NCI-H146 (cell line): ENCODE measurements around the gene EFCAB3.
"Not testable (repeated sequence)": the region's sequence is repeated elsewhere in the genome, so short reads cannot be mapped to it uniquely, and the experiment has no call there.

Experiments
- DNase-seq: peaks from one replicate; lab custom pipeline; 2025; lab: John Stamatoyannopoulos, UW

EFCAB3 gene

GRCh38 chr17:62380253-62380652 lies at the start of gene EFCAB3:
EFCAB3 (plus strand) TSS chr17:62380553; CDS start chr17:62382980, 2,427 bp downstream.
- no peak for DNase-seq

DNA sequence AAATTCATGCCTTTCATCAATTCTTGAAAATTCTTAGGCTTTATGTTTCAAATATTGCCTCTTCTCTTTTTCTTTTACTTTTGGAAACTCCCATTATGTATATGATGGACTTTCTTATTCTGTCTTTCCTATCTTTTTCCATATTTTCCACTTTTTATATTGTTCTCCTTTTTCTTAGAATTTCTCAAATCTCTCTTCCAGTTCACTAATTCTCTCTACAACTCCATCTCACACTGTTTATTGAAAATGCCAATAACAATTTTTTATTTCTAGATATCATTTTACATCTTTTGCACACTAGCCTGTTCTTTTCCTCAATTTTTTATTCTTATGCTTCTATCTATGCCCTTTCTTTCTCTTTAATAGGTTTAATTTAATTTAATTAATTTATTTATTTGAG lies 43.8 kb upstream of the EFCAB3 start:
- DNase-seq, result no peak

GRCh38 chr17:62343764-62344270 lies 36.5 kb upstream of the EFCAB3 start:
- no peak for DNase-seq

- DNase-seq, result no peak
These were observed 29.2 kb upstream of the EFCAB3 start for GRCh38 chr17:62351176-62351575.

GRCh38 chr17:62366191-62366590 lies 14.2 kb upstream of the EFCAB3 start:
- DNase-seq, result no peak

DNA sequence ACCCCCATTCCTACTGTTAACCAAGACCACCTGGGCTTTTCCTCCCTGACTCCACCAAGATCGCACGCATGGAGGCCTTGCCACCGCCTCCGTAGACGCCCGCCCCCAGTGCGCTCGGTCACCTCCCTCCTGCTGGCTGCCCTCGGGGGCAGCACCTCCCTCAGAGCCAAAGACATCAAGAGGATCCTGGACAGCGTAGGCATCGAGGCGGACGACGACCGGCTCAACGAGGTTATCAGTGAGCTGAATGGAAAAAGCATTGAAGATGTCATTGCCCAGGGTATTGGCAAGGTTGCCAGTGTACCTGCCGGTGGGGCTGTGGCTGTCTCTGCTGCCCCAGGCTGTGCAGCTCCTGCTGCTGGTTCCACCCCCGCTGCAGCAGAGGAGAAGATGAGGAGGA lies 1.2 kb downstream of the EFCAB3 start:
- no peak for DNase-seq

- no peak for DNase-seq
These were observed 8.5 kb downstream of the EFCAB3 start for GRCh38 chr17:62388856-62389255.

DNA sequence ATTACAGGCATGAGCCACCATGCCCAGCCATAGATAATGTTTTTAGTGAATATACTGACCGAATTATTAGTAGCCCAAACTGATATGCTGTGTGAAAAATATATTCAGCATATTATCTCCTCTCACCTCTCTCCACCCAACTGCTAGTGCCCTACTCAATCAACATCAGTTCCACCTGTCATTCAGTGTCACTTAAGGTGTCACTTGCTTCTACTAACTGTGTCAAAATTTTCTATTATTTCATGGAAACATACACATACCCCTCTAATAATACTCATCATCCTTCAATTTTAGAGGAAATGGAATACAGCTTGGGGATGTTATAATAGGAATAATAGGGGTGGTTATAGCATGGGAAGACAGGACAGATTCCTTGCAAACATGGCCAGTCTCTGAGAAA lies 12.6 kb downstream of the EFCAB3 start:
- DNase-seq, result no peak

GRCh38 chr17:62398891-62399290 lies 18.5 kb downstream of the EFCAB3 start:
- DNase-seq, result no peak

DNA sequence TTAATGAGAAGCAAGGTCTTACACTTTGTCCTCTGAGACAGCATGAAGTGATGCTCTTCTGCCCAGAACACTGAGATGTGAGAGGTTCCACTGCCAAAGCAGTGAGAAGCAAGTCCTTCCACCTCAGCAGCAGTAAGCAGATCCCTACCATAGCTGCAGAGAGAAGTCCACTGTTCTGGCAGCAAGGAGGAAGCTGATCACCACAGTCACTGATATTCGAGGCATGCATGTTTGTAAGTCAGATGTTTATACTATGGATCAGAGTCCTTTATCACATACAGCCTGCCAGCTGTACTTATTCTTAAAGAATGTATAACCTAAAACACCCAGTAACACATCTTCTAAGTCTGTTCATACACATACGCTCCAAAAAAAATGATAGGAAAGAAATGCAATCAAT lies 25.1 kb downstream of the EFCAB3 start:
- DNase-seq, result no peak

DNA sequence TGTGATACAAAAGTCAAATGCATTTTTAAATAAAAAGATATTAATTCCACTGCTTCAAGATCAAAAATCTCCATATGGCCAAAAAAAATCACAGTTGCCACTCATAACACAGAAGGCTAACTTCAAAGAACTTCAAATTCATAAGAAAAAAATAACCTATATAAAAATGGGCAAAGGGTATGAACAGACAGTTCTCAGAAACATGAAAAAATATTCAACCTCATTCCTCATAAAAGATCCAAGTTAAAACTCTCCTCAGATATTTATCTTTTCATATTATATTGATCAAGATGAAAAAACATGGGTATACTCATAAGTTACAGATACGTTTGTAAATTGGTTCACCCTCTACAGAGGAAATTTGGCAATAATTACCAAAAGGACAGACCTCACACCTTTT lies 32.7 kb downstream of the EFCAB3 start:
- DNase-seq, result not testable (repeated sequence)

DNA sequence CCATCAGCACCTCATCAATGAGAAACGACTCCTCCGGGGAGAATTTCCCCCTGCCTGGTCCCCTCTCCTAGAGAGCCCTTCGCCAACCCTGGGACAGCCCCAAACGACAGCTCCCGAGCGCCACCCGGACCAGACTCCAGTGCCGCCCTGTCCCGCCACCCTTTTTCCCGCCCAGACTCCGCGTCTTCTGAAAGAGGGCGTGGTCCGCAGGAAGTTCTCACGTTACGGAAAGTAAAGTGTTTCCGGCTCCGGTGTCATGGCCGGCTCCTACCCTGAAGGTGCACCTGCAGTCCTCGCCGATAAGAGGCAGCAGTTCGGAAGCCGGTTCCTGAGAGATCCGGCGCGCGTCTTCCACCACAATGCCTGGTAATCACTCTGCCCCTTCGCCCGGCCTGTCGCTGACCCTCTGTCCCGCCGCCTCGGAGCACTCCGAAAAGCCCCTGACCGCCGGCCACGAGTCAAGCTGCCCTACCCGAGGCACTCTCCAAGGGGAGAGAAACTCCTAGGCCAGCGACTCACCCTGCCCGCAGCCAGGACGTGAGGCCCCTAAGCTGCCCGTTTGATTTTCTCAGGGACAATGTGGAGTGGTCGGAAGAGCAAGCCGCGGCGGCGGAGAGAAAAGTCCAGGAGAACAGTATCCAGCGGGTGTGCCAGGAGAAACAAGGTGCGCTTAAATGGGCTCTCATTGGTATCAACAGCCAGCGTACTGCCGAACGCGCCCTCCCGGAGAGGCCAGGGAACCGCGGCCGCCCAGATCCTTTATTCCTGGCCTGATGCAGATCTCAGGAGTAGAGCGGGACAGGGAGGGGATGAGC lies 43.5 kb downstream of the EFCAB3 start, which contains the start of gene METTL2A:
TSS of gene METTL2A (plus strand) at position 251 of the 815 bp plus-strand sequence. CDS start at position 257, 6 bp downstream.
- peak; percentile 91 for DNase-seq

GRCh38 chr17:62426214-62426613 lies 45.9 kb downstream of the EFCAB3 start:
- not testable (repeated sequence) for DNase-seq

DNA sequence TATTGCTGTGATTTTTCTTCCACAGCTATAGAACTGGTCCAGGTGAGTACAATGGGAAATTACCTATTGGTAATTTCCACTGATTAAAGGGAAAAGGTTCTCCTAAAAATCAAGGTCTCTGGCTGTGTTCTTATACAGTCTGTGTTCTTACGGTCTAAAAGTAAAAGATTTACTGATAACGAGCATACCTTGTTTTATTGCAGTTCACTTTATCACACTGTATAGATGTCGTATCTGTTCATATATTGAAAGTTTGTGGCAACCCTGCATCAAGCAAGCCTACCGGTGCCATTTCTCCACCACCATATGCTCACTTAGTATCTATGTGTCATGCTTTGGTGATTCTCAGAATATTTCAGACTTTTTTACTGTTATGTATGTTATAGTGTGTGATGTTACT lies 54.9 kb downstream of the EFCAB3 start:
- not testable (repeated sequence) for DNase-seq

DNA sequence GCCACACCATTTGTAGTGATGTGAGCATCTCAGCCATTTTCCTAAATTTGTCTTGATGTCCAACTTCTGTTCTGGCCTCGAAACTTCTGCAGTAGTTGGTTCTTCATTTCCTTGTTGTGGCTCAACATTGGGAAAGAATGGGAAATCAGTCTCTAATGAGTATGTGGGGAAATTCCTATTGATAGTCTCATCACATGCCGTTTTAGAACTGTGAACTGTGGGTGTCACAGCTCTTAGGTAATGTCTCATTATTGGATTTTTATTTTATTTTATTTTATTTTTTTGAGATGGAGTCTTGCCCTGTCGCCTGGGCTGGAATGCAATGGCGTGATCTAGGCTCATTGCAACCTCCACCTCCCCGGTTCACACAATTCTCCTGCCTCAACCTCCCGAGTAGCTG lies 60.8 kb downstream of the EFCAB3 start:
- not testable (repeated sequence) for DNase-seq

GRCh38 chr17:62444063-62444462 lies 63.7 kb downstream of the EFCAB3 start:
- DNase-seq, result no peak

DNA sequence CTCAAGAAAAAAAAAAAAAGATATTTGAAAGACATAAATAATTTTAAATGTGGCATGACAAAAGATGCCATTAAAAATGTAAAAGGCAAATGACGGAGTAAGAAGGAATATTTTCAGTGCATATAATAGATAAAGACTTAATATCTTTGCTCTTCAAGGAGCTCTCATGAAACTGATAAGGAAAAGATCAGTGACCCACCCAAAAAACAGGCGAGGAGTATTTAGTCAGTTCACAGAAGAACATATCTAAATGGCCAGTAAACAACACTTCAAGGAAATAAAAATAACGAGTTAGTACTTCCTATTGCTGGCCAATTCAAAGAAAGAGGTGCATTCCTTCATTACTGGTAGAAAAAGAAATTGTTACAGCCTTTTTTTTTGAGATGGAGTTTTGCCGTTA lies 65.4 kb downstream of the EFCAB3 start:
- DNase-seq, result not testable (repeated sequence)

- not testable (repeated sequence) for DNase-seq
These were observed 71.8 kb downstream of the EFCAB3 start for GRCh38 chr17:62452195-62452594.

- DNase-seq, result not testable (repeated sequence)
These were observed 72.7 kb downstream of the EFCAB3 start for GRCh38 chr17:62453041-62453440.

GRCh38 chr17:62453656-62454055 lies 73.3 kb downstream of the EFCAB3 start:
- DNase-seq, result not testable (repeated sequence)

- not testable (repeated sequence) for DNase-seq
These were observed 73.8 kb downstream of the EFCAB3 start for GRCh38 chr17:62454111-62454510.

DNA sequence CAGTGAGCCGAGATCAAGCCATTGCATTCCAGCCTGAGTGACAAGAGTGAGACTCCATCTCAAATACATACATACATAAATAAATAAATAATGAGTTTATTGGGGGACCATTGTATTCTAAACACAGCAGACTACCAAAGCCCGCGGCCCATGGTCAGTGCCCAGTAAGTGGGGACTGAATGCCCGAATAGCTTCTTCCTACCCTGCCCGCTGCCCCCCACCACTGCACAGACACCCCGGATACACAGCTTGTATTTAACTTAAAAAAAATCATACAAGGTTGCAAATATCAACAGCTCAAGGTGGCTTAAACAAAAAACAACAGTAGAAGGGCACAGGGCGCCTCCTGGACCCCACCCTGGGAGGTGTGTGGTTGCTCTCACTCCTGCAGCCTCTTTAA lies 75.7 kb downstream of the EFCAB3 start:
- DNase-seq, result no peak

DNA sequence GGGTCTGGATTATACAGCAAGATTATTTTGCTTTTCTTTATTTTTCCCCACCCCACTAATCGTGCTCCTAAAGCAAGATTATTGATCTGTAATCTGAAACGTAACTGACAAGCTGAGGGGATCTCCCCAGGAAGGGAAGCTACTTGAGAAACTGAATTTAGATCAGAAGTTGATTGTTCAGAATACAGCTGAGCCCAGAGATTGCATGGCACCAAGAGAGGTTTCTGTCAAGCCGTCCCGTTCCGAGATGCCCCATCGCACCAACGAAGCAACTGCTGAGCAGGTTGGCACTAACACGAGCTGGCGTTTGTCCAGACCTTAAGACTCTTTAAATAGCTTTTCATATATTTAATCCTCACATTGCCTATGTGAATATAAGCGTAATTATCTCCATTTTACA lies 78.1 kb downstream of the EFCAB3 start:
- not testable (repeated sequence) for DNase-seq

DNA sequence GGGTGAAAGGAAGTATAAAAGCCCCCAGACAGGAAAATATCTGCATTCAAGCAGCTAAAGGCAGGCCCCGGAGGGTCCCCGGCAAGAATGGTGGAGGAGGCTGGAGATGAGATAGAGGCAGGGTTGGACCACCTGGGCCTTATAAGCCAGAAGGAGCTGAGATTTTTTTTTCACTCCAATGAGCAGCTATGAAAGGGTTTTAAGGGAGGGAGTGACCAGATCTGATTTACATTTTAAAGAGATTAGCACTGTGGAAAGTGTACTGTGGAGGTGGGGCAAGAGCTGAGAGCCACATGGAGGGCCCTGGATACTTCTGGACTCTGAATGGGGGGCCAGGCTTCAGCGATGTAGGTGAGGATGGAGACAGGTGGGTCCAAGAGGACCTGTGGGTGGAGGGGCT lies 84.1 kb downstream of the EFCAB3 start:
- not testable (repeated sequence) for DNase-seq
